PC-9 (cell line): Measurements from ENCODE around the gene NRG3. TPM values are rescaled to one million over a fixed set of nuclear protein-coding genes. Genes with fewer than 3 reads are reported as not detected.

Experiments
- BruUV-seq: library from RNA; stranded (reverse); fragments of 400-500 nt; replicated peaks from 2 replicates; lab custom pipeline; 2021; lab: Mats Ljungman, UMichigan
- CTCF ChIA-PET: fragments of 300-600 bp; sonication (Branson Sonifier 250); formaldehyde crosslinking; loops from one replicate; lab custom pipeline; 2022; ENCODE audit warnings: antibody characterized with exemption; lab: Charles Lee
- POLR2A ChIA-PET: fragments of 300-600 bp; sonication (Branson Sonifier 250); formaldehyde crosslinking; loops from one replicate; lab custom pipeline; 2022; ENCODE audit warnings: antibody characterized with exemption; ENCODE audit not compliant: unreplicated experiment; lab: Charles Lee
- DNase-seq, 2 experiments: peaks; one replicate each; pipeline versions ENCODE4 v3.0.0 to v3.0.0-alpha.2; 2015 to 2022; ENCODE audit warnings: mixed read lengths in 1 of 2
- H2AFZ ChIP-seq: fragments of 200-600 bp; sonication (generic); 2 replicates; pipeline ENCODE4 v1.8.1; 2017; ENCODE audit warnings: antibody characterized with exemption
- H3F3A ChIP-seq: fragments of 200-600 bp; sonication (generic); 2 replicates; pipeline ENCODE4 v1.8.1; 2017; ENCODE audit warnings: antibody characterized with exemption, mild to moderate bottlenecking, low read depth; ENCODE audit not compliant: insufficient read depth
- H3K27ac ChIP-seq: fragments of 200-600 bp; sonication (generic); 2 replicates; pipeline ENCODE4 v1.6.1; 2016; ENCODE audit warnings: mixed run types
- H3K27me3 ChIP-seq: fragments of 200-600 bp; sonication (generic); 2 replicates; pipeline ENCODE4 v1.6.1; 2016; ENCODE audit warnings: low read depth, mixed run types; ENCODE audit not compliant: insufficient read depth
- H3K36me3 ChIP-seq: fragments of 200-600 bp; sonication (generic); 2 replicates; pipeline ENCODE4 v1.6.1; 2016; ENCODE audit warnings: low read depth, mixed run types
- H3K4me1 ChIP-seq: fragments of 200-600 bp; sonication (generic); replicated peaks from 2 replicates; pipeline ENCODE4 v1.6.1; 2016; ENCODE audit warnings: mixed run types; ENCODE audit not compliant: insufficient read depth
- H3K4me2 ChIP-seq: fragments of 200-600 bp; sonication (generic); 2 replicates; pipeline ENCODE4 v1.6.1; 2017; ENCODE audit warnings: mixed run types
- H3K4me3 ChIP-seq: fragments of 200-600 bp; sonication (generic); 2 replicates; pipeline ENCODE4 v1.6.1; 2016; ENCODE audit warnings: mixed run types
- H3K79me2 ChIP-seq: fragments of 200-600 bp; sonication (generic); 2 replicates; pipeline ENCODE4 v1.6.1; 2017; ENCODE audit warnings: low read depth, mixed run types
- H3K9me2 ChIP-seq: fragments of 200-600 bp; sonication (generic); 2 replicates; pipeline ENCODE4 v1.8.1; 2017; ENCODE audit warnings: mild to moderate bottlenecking; ENCODE audit not compliant: insufficient read depth
- H3K9me3 ChIP-seq: fragments of 200-600 bp; sonication (generic); 2 replicates; pipeline ENCODE4 v1.8.1; 2016; ENCODE audit warnings: low read depth; ENCODE audit not compliant: insufficient read depth
- H4K20me1 ChIP-seq: fragments of 200-600 bp; sonication (generic); 2 replicates; pipeline ENCODE4 v1.8.1; 2017; ENCODE audit not compliant: insufficient read depth
- CTCF ChIP-seq: fragments of 200-600 bp; sonication (generic); conservative IDR thresholded peaks from 2 replicates; pipeline ENCODE4 v1.6.1; 2017; ENCODE audit warnings: mixed run types, antibody characterized with exemption, mild to moderate bottlenecking, moderate library complexity
- EZH2 ChIP-seq: fragments of 200-600 bp; sonication (generic); IDR thresholded peaks from 2 replicates; pipeline ENCODE4 v1.8.0; 2017; ENCODE audit warnings: antibody characterized with exemption, low read depth
- intact Hi-C: fragments of 100-400 bp; cut with micrococcal nuclease; formaldehyde crosslinking; loops from one replicate; pipeline ENCODE4 v1.10.0; 2022; ENCODE audit not compliant: unreplicated experiment
- total RNA-seq: library from RNA; stranded (reverse); gene quantifications from 2 replicates; pipeline ENCODE4 v1.2.3, GENCODE V29; 2021

Gene NRG3
- total RNA-seq, 1 experiment from 2014 or later, result not detected

GRCh38 chr10:82827901-82828300, 952.9 kb downstream of the NRG3 start:
- Histone ChIP-seq H2AFZ (no peak overlapping the region), H3K4me2 (no peak overlapping the region), H3K4me1 (no peaks in the 10 kb centered on the region), H3K79me2 (no peaks in the 10 kb centered on the region), H3K4me3 (no peak overlapping the region), H3K9me2 (no peaks in the 10 kb centered on the region), H3K9me3 (no peaks in the 10 kb centered on the region), H4K20me1 (0 out of 2 replicates have a peak, but pooled peaks cover 3% of the 10 kb centered on the region), H3K27ac (no peak overlapping the region), H3K36me3 (no peaks in the 10 kb centered on the region), H3F3A (no peaks in the 10 kb centered on the region), H3K27me3 (no peaks in the 10 kb centered on the region)
- TF ChIP-seq EZH2, result no peak
- TF ChIP-seq CTCF, result no peak
- POLR2A ChIA-PET, result no interaction called here
- no TSS peak for BruUV-seq
- CTCF ChIA-PET, result no interaction called here
- no peak for DNase-seq
- intact Hi-C loops, result no loop called here

GRCh38 chr10:82847242-82847641, 972.2 kb downstream of the NRG3 start:
- H3K27ac ChIP-seq, result no peak overlapping the region
- H3K4me3 ChIP-seq, result no peak overlapping the region
- no peaks in the 10 kb centered on the region for H3K27me3 ChIP-seq
- no peaks in the 10 kb centered on the region for H3K36me3 ChIP-seq
- no peaks in the 10 kb centered on the region for H3F3A ChIP-seq
- ChIA-PET CTCF (no interaction called here), POLR2A (no interaction called here)
- no peaks in the 10 kb centered on the region for H3K9me2 ChIP-seq
- H3K9me3 ChIP-seq, result no peaks in the 10 kb centered on the region
- H2AFZ ChIP-seq, result no peak overlapping the region
- intact Hi-C loops, result no loop called here
- no peaks in the 10 kb centered on the region for H3K79me2 ChIP-seq
- H3K4me1 ChIP-seq, result no peaks in the 10 kb centered on the region
- no peak for DNase-seq
- no peak overlapping the region for H3K4me2 ChIP-seq
- TF ChIP-seq EZH2, result no peak
- H4K20me1 ChIP-seq, result no peaks in the 10 kb centered on the region
- no TSS peak for BruUV-seq

- DNase-seq, result no peak
- Histone ChIP-seq H3K27ac (no peak overlapping the region), H4K20me1 (no peaks in the 10 kb centered on the region), H3K4me3 (no peak overlapping the region), H3K9me2 (peaks cover 5% of the 10 kb centered on the region; the same call in 1 of the 2 replicates), H3K36me3 (no peaks in the 10 kb centered on the region), H3K4me1 (no peaks in the 10 kb centered on the region), H3K27me3 (no peaks in the 10 kb centered on the region), H3K4me2 (no peak overlapping the region), H3K9me3 (no peaks in the 10 kb centered on the region), H3K79me2 (no peaks in the 10 kb centered on the region), H2AFZ (no peak overlapping the region), H3F3A (no peaks in the 10 kb centered on the region)
- TF ChIP-seq EZH2 (no peak), CTCF (no peak)
- BruUV-seq, result no TSS peak
- intact Hi-C loops, result no loop called here
- ChIA-PET CTCF (no interaction called here), POLR2A (no interaction called here)
Measured at GRCh38 chr10:82850191-82850590, 975.2 kb downstream of the NRG3 start.

- Histone ChIP-seq H4K20me1 (no peaks in the 10 kb centered on the region), H3K9me2 (peaks cover 5% of the 10 kb centered on the region; the same call in 1 of the 2 replicates), H3K9me3 (no peaks in the 10 kb centered on the region), H3K79me2 (no peaks in the 10 kb centered on the region), H3K4me3 (no peak overlapping the region), H3F3A (no peaks in the 10 kb centered on the region), H3K27ac (no peak overlapping the region), H2AFZ (no peak overlapping the region), H3K27me3 (peaks cover 12% of the 10 kb centered on the region; the same call in 1 of the 2 replicates), H3K4me1 (no peaks in the 10 kb centered on the region), H3K36me3 (no peaks in the 10 kb centered on the region), H3K4me2 (no peak overlapping the region)
- BruUV-seq, result no TSS peak
- POLR2A ChIA-PET, result no interaction called here
- CTCF ChIA-PET, result no interaction called here
- DNase-seq, result no peak
- intact Hi-C loops, result no loop called here
- TF ChIP-seq CTCF (no peak), EZH2 (no peak)
Measured at GRCh38 chr10:82856957-82857613, 982.1 kb downstream of the NRG3 start.
